Upper lobe of left lung (tissue), 6 donors: Measurements from ENCODE around the gene RBM18. TPM values are rescaled to one million over a fixed set of nuclear protein-coding genes. Genes with fewer than 3 reads are reported as not detected.

Experiments
- ATAC-seq, 2 donors: fragments of 200-7000 bp; cut with Tn5 transposase; one replicate each; pipeline ENCODE4 v1.9.1; 2022; ENCODE audit warnings: mild to moderate bottlenecking in 2 of 2, moderate library complexity in 2 of 2; ENCODE audit not compliant: low FRiP score in 2 of 2
- DNase-seq, 2 donors: peaks; one replicate each; pipeline ENCODE4 v3.0.0-alpha.2; 2019 to 2020
- H3K27ac ChIP-seq, 4 donors: fragments of 200-600 bp; sonication (generic); one replicate each; pipeline ENCODE4 v1.5.1; 2016 to 2019
- H3K27me3 ChIP-seq, 4 donors: fragments of 200-600 bp; sonication (generic); one replicate each; pipeline ENCODE4 v1.5.1; 2017 to 2019
- H3K36me3 ChIP-seq, 4 donors: fragments of 200-600 bp; sonication (generic); one replicate each; pipeline ENCODE4 v1.5.1; 2016 to 2019
- H3K4me1 ChIP-seq, 4 donors: fragments of 200-600 bp; sonication (generic); one replicate each; pipeline ENCODE4 v1.5.1; 2018 to 2019
- H3K4me3 ChIP-seq, 4 donors: fragments of 200-600 bp; sonication (generic); one replicate each; pipeline ENCODE4 v1.5.1; 2017 to 2019; ENCODE audit warnings: mild to moderate bottlenecking in 2 of 4, moderate library complexity in 1 of 4
- H3K9me3 ChIP-seq, 4 donors: fragments of 200-600 bp; sonication (generic); one replicate each; pipeline ENCODE4 v1.5.1; 2018 to 2019
- EP300 ChIP-seq, 4 donors: sonication (generic); formaldehyde crosslinking; IDR thresholded peaks; one replicate each; pipeline ENCODE4 v1.5.1; 2017; ENCODE audit warnings: antibody characterized with exemption in 4 of 4, control low read depth in 2 of 4
- POLR2A ChIP-seq, 4 donors: fragments of 450-650 bp; IDR thresholded peaks; one replicate each; pipeline ENCODE4 v1.5.1; 2016 to 2017; ENCODE audit warnings: antibody characterized with exemption in 4 of 4, mild to moderate bottlenecking in 2 of 4
- POLR2AphosphoS5 ChIP-seq, 2 donors: sonication (generic); formaldehyde crosslinking; IDR thresholded peaks; one replicate each; pipeline ENCODE4 v1.5.1; 2017; ENCODE audit warnings: antibody characterized with exemption in 2 of 2
- WGBS, 2 donors: methylation state at CpG; one replicate each; pipeline ENCODE4 v1.1.5; 2017 to 2018; 5-methylcytosine and 5-hydroxymethylcytosine counted together
- total RNA-seq, 6 donors: library from RNA; depleted of rRNA in 4 of 6; stranded (reverse); fragments of >200 nt in 4 of 6; gene quantifications; one replicate each; pipeline versions ENCODE4 v1.1.0 to v1.2.1, GENCODE V29; 2016 to 2021
- TF ChIP-seq, protein P1 (sequence below), 6 experiments: fragments of 450-650 bp in 4 of 6; fragments of 200-600 bp in 2 of 6; sonication (generic) in 2 of 6; IDR thresholded peaks; one replicate each; pipeline ENCODE4 v1.5.1; 2016 to 2019; ENCODE audit warnings: antibody characterized with exemption in 6 of 6
- donor health status: DM: no; HTN: no; CAD: no; lungs with moderate emphysema.
- donor health status: DM: no; HTN: yes; CAD: no; lungs with severe emphysema.

Gene RBM18
- total RNA-seq, 6 donors from 2014 or later: 3.0 to 19.9 (median 11.8) TPM

DNA sequence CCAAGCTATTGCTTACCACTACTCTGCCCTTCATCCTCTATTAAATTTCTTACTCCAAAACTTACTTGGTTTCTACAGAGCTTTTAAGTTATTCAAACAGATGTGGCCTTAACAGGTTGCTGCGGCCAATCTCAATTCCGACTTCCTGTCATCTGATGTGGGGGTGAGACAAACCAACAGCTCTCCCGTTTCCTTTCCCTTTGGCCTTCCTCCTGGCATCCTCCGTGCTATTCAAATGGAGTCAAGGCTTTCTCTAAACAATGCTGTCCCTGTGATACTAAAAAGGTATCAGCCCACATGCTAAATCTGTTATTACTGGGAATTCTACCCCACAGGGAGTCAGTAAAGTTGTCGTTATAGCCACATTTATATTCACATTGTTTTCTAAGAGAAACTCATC is 11.8 kb downstream of the RBM18 start:
- H3K4me1 ChIP-seq: peaks cover 0 to 7% (median 5%) of the 10 kb centered on the region in 4 donors
- no peak overlapping the region for H3K4me3 ChIP-seq
- ATAC-seq (no peak), DNase-seq (no peak)
- no peaks in the 10 kb centered on the region for H3K9me3 ChIP-seq
- no peak for TF ChIP-seq POLR2A (IDR thresholded peaks at IDR 0.05)
- TF ChIP-seq EP300 (IDR thresholded peaks at IDR 0.05): no peak
- peak in 1 of 2 donors; percentile 28 for TF ChIP-seq POLR2AphosphoS5 (IDR thresholded peaks at IDR 0.05)
- TF ChIP-seq, protein P1, sequence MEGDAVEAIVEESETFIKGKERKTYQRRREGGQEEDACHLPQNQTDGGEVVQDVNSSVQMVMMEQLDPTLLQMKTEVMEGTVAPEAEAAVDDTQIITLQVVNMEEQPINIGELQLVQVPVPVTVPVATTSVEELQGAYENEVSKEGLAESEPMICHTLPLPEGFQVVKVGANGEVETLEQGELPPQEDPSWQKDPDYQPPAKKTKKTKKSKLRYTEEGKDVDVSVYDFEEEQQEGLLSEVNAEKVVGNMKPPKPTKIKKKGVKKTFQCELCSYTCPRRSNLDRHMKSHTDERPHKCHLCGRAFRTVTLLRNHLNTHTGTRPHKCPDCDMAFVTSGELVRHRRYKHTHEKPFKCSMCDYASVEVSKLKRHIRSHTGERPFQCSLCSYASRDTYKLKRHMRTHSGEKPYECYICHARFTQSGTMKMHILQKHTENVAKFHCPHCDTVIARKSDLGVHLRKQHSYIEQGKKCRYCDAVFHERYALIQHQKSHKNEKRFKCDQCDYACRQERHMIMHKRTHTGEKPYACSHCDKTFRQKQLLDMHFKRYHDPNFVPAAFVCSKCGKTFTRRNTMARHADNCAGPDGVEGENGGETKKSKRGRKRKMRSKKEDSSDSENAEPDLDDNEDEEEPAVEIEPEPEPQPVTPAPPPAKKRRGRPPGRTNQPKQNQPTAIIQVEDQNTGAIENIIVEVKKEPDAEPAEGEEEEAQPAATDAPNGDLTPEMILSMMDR (IDR thresholded peaks at IDR 0.05): no peak
- no peaks in the 10 kb centered on the region for H3K27me3 ChIP-seq
- 57 to 69% methylated on average over 5 of the region's 5 CpGs for WGBS, 2 donors
- peaks cover 9 to 67% (median 17%) of the 10 kb centered on the region in 4 donors for H3K36me3 ChIP-seq
- H3K27ac ChIP-seq: peak overlapping the region in 2 of 4 donors; percentile 35 to 71

DNA sequence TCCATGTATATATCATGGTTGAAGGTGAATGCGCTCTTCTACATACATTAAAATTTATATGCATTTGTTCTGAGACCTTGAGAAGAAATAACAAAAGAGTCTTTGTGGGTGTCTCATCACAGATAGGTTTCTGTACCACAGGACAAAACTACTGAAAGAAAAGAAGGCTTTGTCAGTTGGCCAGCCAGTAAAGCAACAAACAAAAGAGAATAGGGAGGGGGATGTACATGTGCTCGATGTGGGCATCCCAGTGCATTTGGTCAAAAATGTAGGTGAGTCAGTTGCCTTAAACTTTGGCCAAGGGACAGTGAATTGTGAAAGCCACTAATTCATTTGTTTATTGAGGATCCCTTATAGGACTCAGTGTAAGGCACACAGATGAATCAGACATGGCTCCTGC is 13.3 kb downstream of the RBM18 start:
- DNase-seq (no peak), ATAC-seq (no peak)
- H3K9me3 ChIP-seq: no peaks in the 10 kb centered on the region
- H3K27me3 ChIP-seq: no peaks in the 10 kb centered on the region
- peaks cover 12 to 76% (median 28%) of the 10 kb centered on the region in 4 donors for H3K36me3 ChIP-seq
- WGBS, 2 donors: 92 to 100% methylated on average over 2 of the region's 2 CpGs
- peak overlapping the region in 1 of 4 donors; percentile 71 for H3K27ac ChIP-seq
- TF ChIP-seq EP300 (IDR thresholded peaks at IDR 0.05) (no peak), POLR2A (IDR thresholded peaks at IDR 0.05) (no peak), POLR2AphosphoS5 (IDR thresholded peaks at IDR 0.05) (no peak)
- TF ChIP-seq, protein P1 (IDR thresholded peaks at IDR 0.05): no peak
- H3K4me1 ChIP-seq: peaks cover 0 to 7% (median 5%) of the 10 kb centered on the region in 4 donors
- H3K4me3 ChIP-seq: no peak overlapping the region

DNA sequence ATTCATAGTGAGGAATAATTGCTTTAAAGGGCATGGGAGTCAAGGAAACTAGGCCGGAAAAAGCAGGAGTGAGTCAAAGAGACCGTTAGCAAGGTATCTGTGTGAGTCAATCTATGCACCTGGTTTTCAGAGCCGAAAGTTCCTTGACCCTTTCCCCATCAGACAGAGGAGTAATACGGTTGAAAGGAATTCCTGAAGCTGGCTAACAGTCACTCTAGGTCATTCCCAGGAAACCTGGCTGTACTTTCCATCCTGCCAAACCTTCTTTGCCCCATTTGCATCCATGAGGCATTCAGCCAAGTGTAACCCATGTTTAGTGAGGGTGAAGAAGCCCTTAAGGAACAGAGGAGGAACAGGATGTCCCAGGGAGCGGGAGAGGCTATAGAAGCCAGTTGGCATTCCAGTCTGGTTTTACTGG is 16.2 kb downstream of the RBM18 start:
- Histone ChIP-seq H3K9me3 (no peaks in the 10 kb centered on the region), H3K4me3 (no peak overlapping the region), H3K36me3 (peaks cover 26 to 96% (median 53%) of the 10 kb centered on the region in 4 donors), H3K27ac (no peak overlapping the region), H3K27me3 (no peaks in the 10 kb centered on the region), H3K4me1 (peaks cover 0 to 7% (median 1%) of the 10 kb centered on the region in 4 donors)
- TF ChIP-seq EP300 (IDR thresholded peaks at IDR 0.05) (no peak), POLR2AphosphoS5 (IDR thresholded peaks at IDR 0.05) (no peak), POLR2A (IDR thresholded peaks at IDR 0.05) (no peak)
- TF ChIP-seq, protein P1 (IDR thresholded peaks at IDR 0.05): no peak
- WGBS, 2 donors: 78 to 93% methylated on average over 5 of the region's 5 CpGs
- no peak for ATAC-seq
- no peak for DNase-seq

DNA sequence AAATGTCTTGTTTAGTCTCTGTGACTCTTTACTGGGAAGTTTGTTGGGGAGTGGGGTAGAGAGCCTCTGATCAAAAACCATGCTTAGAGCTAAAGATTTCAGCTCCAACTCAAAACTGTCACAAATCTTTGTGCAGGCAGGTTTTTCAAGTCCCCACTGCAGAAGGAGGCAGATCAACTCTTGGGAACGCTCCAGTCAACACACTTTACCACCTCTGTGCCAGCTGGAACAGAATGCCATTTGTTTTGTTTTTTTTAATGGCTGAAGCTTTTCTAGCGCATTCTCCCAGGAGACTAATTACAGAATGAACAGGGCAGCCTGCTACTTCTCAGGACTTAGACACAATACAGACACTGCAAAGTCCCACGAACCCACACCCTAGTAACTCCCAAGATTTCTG is 18.0 kb downstream of the RBM18 start:
- ATAC-seq (no peak), DNase-seq (no peak)
- Histone ChIP-seq H3K27ac (no peak overlapping the region), H3K4me1 (no peaks in the 10 kb centered on the region), H3K36me3 (peaks cover 28 to 97% (median 62%) of the 10 kb centered on the region in 4 donors), H3K27me3 (no peaks in the 10 kb centered on the region), H3K9me3 (no peaks in the 10 kb centered on the region), H3K4me3 (no peak overlapping the region)
- TF ChIP-seq POLR2A (IDR thresholded peaks at IDR 0.05) (no peak), EP300 (IDR thresholded peaks at IDR 0.05) (no peak), POLR2AphosphoS5 (IDR thresholded peaks at IDR 0.05) (no peak)
- TF ChIP-seq, protein P1 (IDR thresholded peaks at IDR 0.05): no peak
- WGBS, 2 donors: 95% methylated on average over 3 of the region's 3 CpGs

DNA sequence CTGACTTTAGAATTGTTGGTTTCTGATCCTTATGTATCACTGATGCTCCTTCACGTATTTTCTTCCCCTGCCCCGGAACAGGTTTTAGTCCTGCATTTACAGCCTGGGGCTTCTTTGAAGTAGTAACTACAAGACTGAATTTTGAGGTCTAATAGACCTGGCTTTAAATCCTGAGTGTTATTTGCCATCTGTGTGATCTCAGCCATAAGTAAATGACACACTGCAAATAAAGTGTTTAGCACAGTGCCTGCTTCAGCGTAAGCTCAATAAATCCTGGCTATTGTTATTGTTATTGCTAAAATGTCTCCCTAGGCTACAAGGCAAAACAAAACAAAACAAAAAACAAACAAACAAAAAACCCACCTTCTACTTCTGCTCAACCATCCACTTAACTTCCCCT is 20.3 kb downstream of the RBM18 start:
- H3K9me3 ChIP-seq: no peaks in the 10 kb centered on the region
- ATAC-seq (no peak), DNase-seq (no peak)
- H3K27me3 ChIP-seq: no peaks in the 10 kb centered on the region
- WGBS, 2 donors: 92% methylated on average over 3 of the region's 3 CpGs
- H3K36me3 ChIP-seq: peaks cover 21 to 97% (median 61%) of the 10 kb centered on the region in 4 donors
- H3K27ac ChIP-seq: no peak overlapping the region
- no peaks in the 10 kb centered on the region for H3K4me1 ChIP-seq
- no peak overlapping the region for H3K4me3 ChIP-seq
- TF ChIP-seq POLR2AphosphoS5 (IDR thresholded peaks at IDR 0.05) (no peak), POLR2A (IDR thresholded peaks at IDR 0.05) (no peak), EP300 (IDR thresholded peaks at IDR 0.05) (no peak)
- TF ChIP-seq, protein P1 (IDR thresholded peaks at IDR 0.05): no peak
